Subcutaneous abdominal adipose tissue (tissue), 5 donors: Measurements from ENCODE around the gene TFIP11.

ENCODE experiments used
- H3K27ac ChIP-seq: one replicate; pipeline ENCODE4 v1.7.0; 2013; ENCODE audit warnings: low read depth, mild to moderate bottlenecking, inconsistent platforms, low read length, moderate library complexity
- H3K27me3 ChIP-seq, 5 donors: one replicate each; pipeline ENCODE4 v1.7.0; 2013; ENCODE audit warnings: low read length in 5 of 5, inconsistent platforms in 1 of 5; ENCODE audit not compliant: control insufficient read depth in 5 of 5, insufficient read depth in 4 of 5
- H3K36me3 ChIP-seq, 5 donors: one replicate each; pipeline ENCODE4 v1.7.0; 2013; ENCODE audit warnings: low read length in 5 of 5; ENCODE audit not compliant: control insufficient read depth in 5 of 5, insufficient read depth in 5 of 5
- H3K4me1 ChIP-seq, 5 donors: one replicate each; pipeline ENCODE4 v1.7.0; 2013; ENCODE audit warnings: low read length in 5 of 5, mild to moderate bottlenecking in 3 of 5, moderate library complexity in 1 of 5; ENCODE audit not compliant: control insufficient read depth in 5 of 5, insufficient read depth in 5 of 5
- H3K4me3 ChIP-seq, 5 donors: one replicate each; pipeline ENCODE4 v1.7.0; 2013; ENCODE audit warnings: low read length in 5 of 5, low read depth in 1 of 5
- H3K9ac ChIP-seq, 5 donors: one replicate each; pipeline ENCODE4 v1.7.0; 2013; ENCODE audit warnings: low read length in 5 of 5, mild to moderate bottlenecking in 4 of 5, moderate library complexity in 3 of 5
- H3K9me3 ChIP-seq, 5 donors: one replicate each; pipeline ENCODE4 v1.7.0; 2013; ENCODE audit warnings: low read length in 5 of 5; ENCODE audit not compliant: control insufficient read depth in 5 of 5
- donor health status: healthy.
- donor health status: healthy.
- donor health status: healthy.
- donor health status: healthy.
- donor health status: healthy.

Gene TFIP11

GRCh38 chr22:26512149-26512793 lies at the start of gene TFIP11:
TSS of gene TFIP11 (minus strand) at chr22:26512473. CDS start at chr22:26510272, 2,201 bp downstream.
- Histone ChIP-seq H3K9ac (peak within 1 kb of the TSS; percentile 86 to 98 (median 91)), H3K27ac (peak within 1 kb of the TSS; percentile 84), H3K36me3 (peaks cover 6 to 28% (median 24%) of the 10 kb centered on the region in 5 donors), H3K9me3 (no peaks in the 10 kb centered on the region), H3K27me3 (no peaks in the 10 kb centered on the region), H3K4me1 (peaks cover 3 to 28% (median 26%) of the 10 kb centered on the region in 5 donors), H3K4me3 (peak within 1 kb of the TSS; percentile 96 to 100 (median 98))

GRCh38 chr22:26561756-26562417 lies 49.6 kb upstream of the TFIP11 start:
- Histone ChIP-seq H3K4me1 (peaks cover 3 to 43% (median 22%) of the 10 kb centered on the region in 5 donors), H3K9ac (peak overlapping the region in 1 of 5 donors; percentile 11), H3K9me3 (no peaks in the 10 kb centered on the region), H3K27ac (no peak overlapping the region), H3K27me3 (no peaks in the 10 kb centered on the region), H3K36me3 (peaks cover 0 to 19% (median 14%) of the 10 kb centered on the region in 5 donors), H3K4me3 (no peak overlapping the region)

GRCh38 chr22:26559961-26560575 lies 47.8 kb upstream of the TFIP11 start:
- Histone ChIP-seq H3K4me3 (no peak overlapping the region), H3K9me3 (no peaks in the 10 kb centered on the region), H3K27me3 (no peaks in the 10 kb centered on the region), H3K9ac (no peak overlapping the region), H3K27ac (no peak overlapping the region), H3K4me1 (peaks cover 3 to 59% (median 29%) of the 10 kb centered on the region in 5 donors), H3K36me3 (peaks cover 0 to 20% (median 12%) of the 10 kb centered on the region in 5 donors)

GRCh38 chr22:26558248-26558895 lies 46.1 kb upstream of the TFIP11 start:
- Histone ChIP-seq H3K4me3 (no peak overlapping the region), H3K4me1 (peaks cover 3 to 66% (median 39%) of the 10 kb centered on the region in 5 donors), H3K9ac (peak overlapping the region in 1 of 5 donors; percentile 13), H3K36me3 (peaks cover 0 to 5% (median 0%) of the 10 kb centered on the region in 5 donors), H3K27me3 (no peaks in the 10 kb centered on the region), H3K27ac (peak overlapping the region; percentile 58), H3K9me3 (no peaks in the 10 kb centered on the region)

GRCh38 chr22:26556904-26557303 lies 44.6 kb upstream of the TFIP11 start:
- Histone ChIP-seq H3K9me3 (no peaks in the 10 kb centered on the region), H3K36me3 (peaks cover 0 to 5% (median 0%) of the 10 kb centered on the region in 5 donors), H3K27me3 (no peaks in the 10 kb centered on the region), H3K9ac (peak overlapping the region in 1 of 5 donors; percentile 35), H3K27ac (peak overlapping the region; percentile 50), H3K4me1 (peaks cover 3 to 73% (median 35%) of the 10 kb centered on the region in 5 donors), H3K4me3 (no peak overlapping the region)

- Histone ChIP-seq H3K9ac (no peak overlapping the region), H3K27me3 (no peaks in the 10 kb centered on the region), H3K27ac (no peak overlapping the region), H3K4me1 (peaks cover 6 to 81% (median 42%) of the 10 kb centered on the region in 5 donors), H3K36me3 (peaks cover 0 to 5% (median 0%) of the 10 kb centered on the region in 5 donors), H3K4me3 (no peak overlapping the region), H3K9me3 (no peaks in the 10 kb centered on the region)
Measured at GRCh38 chr22:26555478-26555877, 43.2 kb upstream of the TFIP11 start.

GRCh38 chr22:26554956-26555355 lies 42.7 kb upstream of the TFIP11 start:
- no peak overlapping the region for H3K4me3 ChIP-seq
- no peaks in the 10 kb centered on the region for H3K27me3 ChIP-seq
- H3K4me1 ChIP-seq = peaks cover 8 to 85% (median 47%) of the 10 kb centered on the region in 5 donors
- peaks cover 0 to 5% (median 0%) of the 10 kb centered on the region in 5 donors for H3K36me3 ChIP-seq
- no peak overlapping the region for H3K9ac ChIP-seq
- H3K9me3 ChIP-seq = no peaks in the 10 kb centered on the region
- no peak overlapping the region for H3K27ac ChIP-seq

GRCh38 chr22:26553056-26553752 lies 40.9 kb upstream of the TFIP11 start:
- H3K9me3 ChIP-seq = no peaks in the 10 kb centered on the region
- H3K4me3 ChIP-seq = no peak overlapping the region
- H3K27ac ChIP-seq = no peak overlapping the region
- no peaks in the 10 kb centered on the region for H3K27me3 ChIP-seq
- H3K4me1 ChIP-seq = peaks cover 8 to 76% (median 43%) of the 10 kb centered on the region in 5 donors
- peaks cover 0 to 5% (median 0%) of the 10 kb centered on the region in 5 donors for H3K36me3 ChIP-seq
- H3K9ac ChIP-seq = peak overlapping the region in 1 of 5 donors; percentile 37

GRCh38 chr22:26552466-26552865 lies 40.2 kb upstream of the TFIP11 start:
- H3K36me3 ChIP-seq = peaks cover 0 to 5% (median 0%) of the 10 kb centered on the region in 5 donors
- no peaks in the 10 kb centered on the region for H3K27me3 ChIP-seq
- peaks cover 8 to 73% (median 41%) of the 10 kb centered on the region in 5 donors for H3K4me1 ChIP-seq
- no peak overlapping the region for H3K27ac ChIP-seq
- no peak overlapping the region for H3K4me3 ChIP-seq
- peak overlapping the region in 1 of 5 donors; percentile 17 for H3K9ac ChIP-seq
- H3K9me3 ChIP-seq = no peaks in the 10 kb centered on the region
